HepG2 (cell line): ENCODE data around the gene ZNF248. TPM values are rescaled to one million over a fixed set of nuclear protein-coding genes. Genes with fewer than 3 reads are reported as not detected.

Experiments
- ATAC-seq: fragments of 200-7000 bp; cut with Tn5 transposase; 3 replicates; pipeline ENCODE4 v1.9.1; 2020; ENCODE audit warnings: mild to moderate bottlenecking, moderate library complexity
- BruUV-seq: library from RNA; stranded (reverse); fragments of 400-500 nt; replicated peaks from 2 replicates; lab custom pipeline; 2021; lab: Mats Ljungman, UMichigan
- CTCF ChIA-PET: fragments of 300-600 bp; formaldehyde crosslinking; extraction: SDS; loops from one replicate; lab custom pipeline; 2021; ENCODE audit warnings: low total read pairs, inconsistent platforms, low intra/inter-chr PET ratio; lab: Yijun Ruan, JAX
- POLR2A ChIA-PET: fragments of 350-600 bp; sonication (Branson Sonifier 250); formaldehyde crosslinking; loops from one replicate; lab custom pipeline; 2020; ENCODE audit warnings: antibody characterized with exemption, inconsistent platforms; lab: Yijun Ruan, JAX
- DNase-seq: peaks from one replicate; pipeline ENCODE4 v3.0.0-alpha.2; 2015; ENCODE audit warnings: low spot score
- FAIRE-seq: peaks from 3 replicates; lab custom pipeline; 2011; peaks lifted over from hg19 to GRCh38; lab: Jason Lieb, UNC
- H2AFZ ChIP-seq: one replicate; pipeline ENCODE4 v1.6.1; 2011; ENCODE audit warnings: low read length, inconsistent platforms
- H3K27ac ChIP-seq: fragments of 300-600 bp; 3 replicates; pipeline ENCODE4 v1.8.0; 2011; ENCODE audit warnings: mixed run types, mild to moderate bottlenecking, mixed read lengths, low read length, inconsistent platforms; ENCODE audit not compliant: insufficient read depth; ENCODE audit errors: extremely low read length
- H3K27me3 ChIP-seq, 2 experiments: fragments of 200-600 bp in 1 of 2; 2 replicates in 1 of 2; 3 replicates in 1 of 2; pipeline versions ENCODE4 v1.6.0 to v1.8.0; 2011; ENCODE audit warnings: low read length in 2 of 2, mild to moderate bottlenecking in 2 of 2, moderate library complexity in 2 of 2, inconsistent platforms in 1 of 2; ENCODE audit not compliant: insufficient read depth in 2 of 2, control insufficient read depth in 1 of 2
- H3K36me3 ChIP-seq, 2 experiments: fragments of 200-600 bp in 1 of 2; replicated peaks in 1 of 2; 2 replicates in 1 of 2; 3 replicates in 1 of 2; pipeline versions ENCODE4 v1.5.1 to v1.8.0; 2011; ENCODE audit warnings: low read length in 2 of 2, inconsistent platforms in 1 of 2; ENCODE audit not compliant: insufficient read depth in 2 of 2, control insufficient read depth in 1 of 2
- H3K4me1 ChIP-seq: 2 replicates; pipeline ENCODE4 v1.5.1; 2012; ENCODE audit warnings: low read length, inconsistent platforms; ENCODE audit not compliant: insufficient read depth
- H3K4me2 ChIP-seq: 2 replicates; pipeline ENCODE4 v1.6.0; 2011; ENCODE audit warnings: low read depth, low read length, inconsistent platforms
- H3K4me3 ChIP-seq, 3 experiments: fragments of 200-600 bp in 1 of 3; sonication (generic), shearing (Covaris generic) in 1 of 3; replicated peaks in 1 of 3; 2 replicates each; pipeline ENCODE4 v1.5.1; 2011 to 2016; ENCODE audit warnings: low read length in 3 of 3, inconsistent platforms in 2 of 3, low read depth in 2 of 3, mild to moderate bottlenecking in 2 of 3, control low read depth in 1 of 3, mixed read lengths in 1 of 3; ENCODE audit not compliant: insufficient read depth in 1 of 3
- H3K79me2 ChIP-seq: one replicate; pipeline ENCODE4 v1.6.1; 2011; ENCODE audit warnings: low read length, inconsistent platforms; ENCODE audit not compliant: insufficient read depth
- H3K9ac ChIP-seq: 2 replicates; pipeline ENCODE4 v1.6.0; 2011; ENCODE audit warnings: mild to moderate bottlenecking, low read depth, low read length, inconsistent platforms; ENCODE audit not compliant: insufficient read depth
- H3K9me3 ChIP-seq: 2 replicates; pipeline ENCODE4 v1.5.1; 2012; ENCODE audit warnings: mild to moderate bottlenecking, low read length
- H4K20me1 ChIP-seq: 2 replicates; pipeline ENCODE4 v1.6.0; 2011; ENCODE audit warnings: inconsistent platforms, mild to moderate bottlenecking, low read length, moderate library complexity; ENCODE audit not compliant: insufficient read depth
- BCL6 ChIP-seq: IDR thresholded peaks from 2 replicates; pipeline ENCODE4 v1.6.1; 2016; ENCODE audit warnings: missing genetic modification reagents, missing compliant biosample characterization
- FIP1L1 ChIP-seq: fragments of 200-400 bp; formaldehyde crosslinking; IDR thresholded peaks from 2 replicates; pipeline ENCODE4 v1.6.1; 2018; ENCODE audit warnings: low read depth, mild to moderate bottlenecking, low read length, moderate library complexity, borderline replicate concordance; ENCODE audit not compliant: insufficient read depth
- FOXA3 ChIP-seq: IDR thresholded peaks from 2 replicates; pipeline ENCODE4 v1.6.1; 2016; ENCODE audit warnings: missing genetic modification reagents, missing compliant biosample characterization
- HNRNPK ChIP-seq: fragments of 200-400 bp; formaldehyde crosslinking; IDR thresholded peaks from 2 replicates; pipeline ENCODE4 v1.6.1; 2018; ENCODE audit warnings: low read length, low read depth, moderate library complexity, mild to moderate bottlenecking; ENCODE audit not compliant: poor library complexity, severe bottlenecking
- KDM6A ChIP-seq: IDR thresholded peaks from 2 replicates; pipeline ENCODE4 v1.6.1; 2016; ENCODE audit warnings: low read depth
- PCBP1 ChIP-seq: fragments of 200-400 bp; formaldehyde crosslinking; IDR thresholded peaks from 2 replicates; pipeline ENCODE4 v1.6.1; 2017; ENCODE audit warnings: mild to moderate bottlenecking, low read depth, low read length, borderline replicate concordance
- PCBP2 ChIP-seq: fragments of 200-400 bp; formaldehyde crosslinking; optimal IDR thresholded peaks from 2 replicates; pipeline ENCODE3; 2018; ENCODE audit warnings: low read length, low read depth; ENCODE audit not compliant: poor library complexity, severe bottlenecking
- POLR2AphosphoS5 ChIP-seq: IDR thresholded peaks from 2 replicates; pipeline ENCODE4 v1.6.1; 2012; ENCODE audit warnings: low read depth, low read length
- SP5 ChIP-seq: IDR thresholded peaks from 2 replicates; pipeline ENCODE4 v1.6.1; 2016; ENCODE audit warnings: low read depth, borderline replicate concordance
- TEAD3 ChIP-seq: optimal IDR thresholded peaks from 2 replicates; pipeline ENCODE3; 2016; ENCODE audit warnings: borderline replicate concordance
- TSC22D2 ChIP-seq: sonication (generic); formaldehyde crosslinking; IDR thresholded peaks from 2 replicates; pipeline ENCODE4 v1.5.1; 2020; ENCODE audit warnings: missing genetic modification reagents, mild to moderate bottlenecking, borderline replicate concordance
- ZFP90 ChIP-seq: sonication (generic); formaldehyde crosslinking; IDR thresholded peaks from 2 replicates; pipeline ENCODE4 v1.8.0; 2022; ENCODE audit warnings: missing genetic modification reagents, mild to moderate bottlenecking, inconsistent platforms, borderline replicate concordance
- ZNF432 ChIP-seq: sonication (generic); formaldehyde crosslinking; IDR thresholded peaks from 2 replicates; pipeline ENCODE4 v1.5.0; 2020; ENCODE audit warnings: missing genetic modification reagents, mild to moderate bottlenecking, borderline replicate concordance
- ZNF761 ChIP-seq: sonication (generic); formaldehyde crosslinking; conservative IDR thresholded peaks from 2 replicates; pipeline ENCODE4 v1.4.0; 2020; ENCODE audit warnings: mild to moderate bottlenecking, missing genetic modification reagents
- WGBS: methylation state at CpG from one replicate; pipeline ENCODE4 v1.1.6; 2017; ENCODE audit warnings: low lambda C conversion rate; 5-methylcytosine and 5-hydroxymethylcytosine counted together
- in situ Hi-C: cut with HindIII; loops from 2 replicates; pipeline ENCODE4 v1.10.0; 2017; ENCODE audit warnings: low pct_unique_long_range_greater_than_20kb; ENCODE audit not compliant: extremely low pct_ligation_motif_present
- intact Hi-C: fragments of 100-400 bp; cut with micrococcal nuclease; formaldehyde crosslinking; loops from one replicate; pipeline ENCODE4 v1.10.0; 2022; ENCODE audit not compliant: unreplicated experiment
- polyA plus RNA-seq, 8 experiments: library from polyadenylated mRNA; depleted of rRNA in 3 of 8; stranded (reverse) in 7 of 8; unstranded in 1 of 8; fragments of >200 nt; fragmentation: Illumina TruSeq in 4 of 8; extraction: Trizol in 4 of 8; gene quantifications; 2 replicates each; pipeline versions ENCODE4 v1.2.1 to v1.2.3, GENCODE V29; 2011 to 2016; ENCODE audit warnings: low read depth in 4 of 8, missing spikeins in 1 of 8, mixed read lengths in 1 of 8; ENCODE audit not compliant: insufficient read depth in 1 of 8
- total RNA-seq, 5 experiments: library from RNA; depleted of rRNA; stranded (reverse); fragments of >200 nt; fragmentation: Illumina TruSeq; extraction: Trizol; gene quantifications; 2 replicates each; pipeline ENCODE4 v1.2.3, GENCODE V29; 2016; ENCODE audit warnings: low read depth in 1 of 5
- TF ChIP-seq, protein P1 (sequence below): sonication (generic); formaldehyde crosslinking; IDR thresholded peaks from 2 replicates; pipeline ENCODE4 v1.8.1; 2022; ENCODE audit warnings: mild to moderate bottlenecking, missing genetic modification reagents
- TF ChIP-seq, protein P2 (sequence below): sonication (generic); formaldehyde crosslinking; conservative IDR thresholded peaks from 2 replicates; pipeline ENCODE4 v1.4.0; 2020; ENCODE audit warnings: missing genetic modification reagents

ZNF248 gene
- total and polyA plus RNA-seq, 2 of the 13 experiments (the other 11 are each of a cell fraction or from before 2014, with no cell fraction given), result 12.8 to 13.3 TPM

- TF ChIP-seq, protein P1, sequence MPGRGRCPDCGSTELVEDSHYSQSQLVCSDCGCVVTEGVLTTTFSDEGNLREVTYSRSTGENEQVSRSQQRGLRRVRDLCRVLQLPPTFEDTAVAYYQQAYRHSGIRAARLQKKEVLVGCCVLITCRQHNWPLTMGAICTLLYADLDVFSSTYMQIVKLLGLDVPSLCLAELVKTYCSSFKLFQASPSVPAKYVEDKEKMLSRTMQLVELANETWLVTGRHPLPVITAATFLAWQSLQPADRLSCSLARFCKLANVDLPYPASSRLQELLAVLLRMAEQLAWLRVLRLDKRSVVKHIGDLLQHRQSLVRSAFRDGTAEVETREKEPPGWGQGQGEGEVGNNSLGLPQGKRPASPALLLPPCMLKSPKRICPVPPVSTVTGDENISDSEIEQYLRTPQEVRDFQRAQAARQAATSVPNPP (CRISPR knock-in tag), result no peak
- no peak for TF ChIP-seq FOXA3 (CRISPR knock-in tag)
- TF ChIP-seq SP5 (CRISPR knock-in tag), result no peak
- TF ChIP-seq ZFP90, result no peak
These were observed 2.8 kb downstream of the ZNF248 start (continued) for GRCh38 chr10:37854626-37855025.

DNA sequence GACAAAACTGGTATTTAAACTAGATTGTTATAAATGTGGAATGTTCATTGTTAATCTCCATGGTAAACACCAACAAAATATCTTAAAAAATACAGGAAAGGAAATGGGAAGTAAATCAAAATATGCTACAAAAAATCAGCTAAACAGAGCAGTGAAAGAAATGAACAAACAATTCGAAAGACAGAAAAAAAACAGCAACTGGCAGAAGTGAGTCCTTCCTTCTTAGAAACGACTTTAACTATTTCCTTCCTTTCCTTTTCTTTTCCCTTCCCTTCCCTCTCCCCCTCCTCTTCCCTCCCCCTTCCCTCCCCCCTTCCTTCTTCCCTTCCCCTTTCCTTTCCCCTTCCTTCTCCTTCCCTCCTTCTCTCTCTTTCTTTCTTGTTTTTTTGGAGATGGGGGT lies 12.8 kb downstream of the ZNF248 start:
- no peak overlapping the region for H2AFZ ChIP-seq
- no peak overlapping the region for H3K4me3 ChIP-seq
- ChIA-PET CTCF (no interaction called here), POLR2A (no interaction called here)
- in situ Hi-C loops, result no loop called here
- H3K4me1 ChIP-seq, result no peaks in the 10 kb centered on the region; the same call in 1 of the 2 replicates
- intact Hi-C loops, result no loop called here
- H3K79me2 ChIP-seq, result peaks cover 22% of the 10 kb centered on the region
- WGBS, result 90% methylated on average over 2 of the region's 2 CpGs
- ATAC-seq (no peak), FAIRE-seq (no peak), DNase-seq (no peak)
- peaks cover 0 to 13% of the 10 kb centered on the region in 2 experiments; a peak in 1 of 5 replicates for H3K36me3 ChIP-seq
- H3K27me3 ChIP-seq, result no peaks in the 10 kb centered on the region
- no peak overlapping the region for H3K9ac ChIP-seq
- no peak overlapping the region for H3K27ac ChIP-seq
- no peaks in the 10 kb centered on the region for H4K20me1 ChIP-seq
- BruUV-seq, result no TSS peak
- no peak overlapping the region for H3K4me2 ChIP-seq
- no peak for TF ChIP-seq POLR2AphosphoS5
- no peak for TF ChIP-seq BCL6 (CRISPR knock-in tag)
- TF ChIP-seq HNRNPK, result peak; percentile 99
- peak; percentile 96; the same call in 1 of the 2 replicates for TF ChIP-seq PCBP1
- no peak for TF ChIP-seq ZNF761 (CRISPR knock-in tag)
- TF ChIP-seq TEAD3 (CRISPR knock-in tag), result no peak
- TF ChIP-seq ZNF432 (CRISPR knock-in tag), result no peak
- no peak for TF ChIP-seq FIP1L1
- TF ChIP-seq PCBP2, result peak; percentile 22
- TF ChIP-seq, protein P2, sequence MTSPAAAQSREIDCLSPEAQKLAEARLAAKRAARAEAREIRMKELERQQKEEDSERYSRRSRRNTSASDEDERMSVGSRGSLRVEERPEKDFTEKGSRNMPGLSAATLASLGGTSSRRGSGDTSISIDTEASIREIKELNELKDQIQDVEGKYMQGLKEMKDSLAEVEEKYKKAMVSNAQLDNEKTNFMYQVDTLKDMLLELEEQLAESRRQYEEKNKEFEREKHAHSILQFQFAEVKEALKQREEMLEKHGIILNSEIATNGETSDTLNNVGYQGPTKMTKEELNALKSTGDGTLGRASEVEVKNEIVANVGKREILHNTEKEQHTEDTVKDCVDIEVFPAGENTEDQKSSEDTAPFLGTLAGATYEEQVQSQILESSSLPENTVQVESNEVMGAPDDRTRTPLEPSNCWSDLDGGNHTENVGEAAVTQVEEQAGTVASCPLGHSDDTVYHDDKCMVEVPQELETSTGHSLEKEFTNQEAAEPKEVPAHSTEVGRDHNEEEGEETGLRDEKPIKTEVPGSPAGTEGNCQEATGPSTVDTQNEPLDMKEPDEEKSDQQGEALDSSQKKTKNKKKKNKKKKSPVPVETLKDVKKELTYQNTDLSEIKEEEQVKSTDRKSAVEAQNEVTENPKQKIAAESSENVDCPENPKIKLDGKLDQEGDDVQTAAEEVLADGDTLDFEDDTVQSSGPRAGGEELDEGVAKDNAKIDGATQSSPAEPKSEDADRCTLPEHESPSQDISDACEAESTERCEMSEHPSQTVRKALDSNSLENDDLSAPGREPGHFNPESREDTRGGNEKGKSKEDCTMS, result no peak
- no peak for TF ChIP-seq KDM6A (CRISPR knock-in tag)
- TF ChIP-seq TSC22D2 (CRISPR knock-in tag), result no peak
- H3K9me3 ChIP-seq, result no peaks in the 10 kb centered on the region
